Activated CD8-positive, alpha-beta T cell treated with anti-CD3 and anti-CD28 coated beads for 36 hours (primary cell): ENCODE measurements around the gene PSEN1. TPM values are rescaled to one million over a fixed set of nuclear protein-coding genes. Genes with fewer than 3 reads are reported as not detected.
"Not testable (repeated sequence)": the region's sequence is repeated elsewhere in the genome, so short reads cannot be mapped to it uniquely, and the experiment has no call there.

Experiments
- ATAC-seq: fragments of 200-7000 bp; cut with Tn5 transposase; one replicate; pipeline ENCODE4 v1.10.0; 2021; ENCODE audit warnings: mild to moderate bottlenecking, moderate library complexity
- CTCF ChIA-PET: fragments of 350-600 bp; sonication (Branson Sonifier 250); formaldehyde crosslinking; loops from one replicate; lab custom pipeline; 2021; ENCODE audit warnings: antibody characterized with exemption; lab: Charles Lee
- POLR2A ChIA-PET: fragments of 350-600 bp; sonication (Branson Sonifier 250); formaldehyde crosslinking; loops from one replicate; lab custom pipeline; 2021; ENCODE audit warnings: antibody characterized with exemption; lab: Charles Lee
- DNase-seq: peaks from one replicate; pipeline ENCODE4 v3.0.0-alpha.2; 2020
- H3K27ac Mint-ChIP-seq: one replicate; pipeline ENCODE4 v1.8.0; 2021; ENCODE audit warnings: mild to moderate bottlenecking, mixed read lengths
- H3K27me3 Mint-ChIP-seq: one replicate; pipeline ENCODE4 v1.8.0; 2021; ENCODE audit warnings: mixed read lengths
- H3K36me3 Mint-ChIP-seq: one replicate; pipeline ENCODE4 v1.8.0; 2021; ENCODE audit warnings: low read depth, mixed read lengths
- H3K4me1 Mint-ChIP-seq: one replicate; pipeline ENCODE4 v1.8.0; 2021; ENCODE audit warnings: low read depth, mixed read lengths
- H3K4me3 Mint-ChIP-seq: one replicate; pipeline ENCODE4 v1.8.0; 2021; ENCODE audit warnings: mild to moderate bottlenecking, moderate library complexity, mixed read lengths
- H3K9me3 Mint-ChIP-seq: one replicate; pipeline ENCODE4 v1.8.0; 2021; ENCODE audit warnings: mixed read lengths
- intact Hi-C: fragments of 100-400 bp; cut with micrococcal nuclease; formaldehyde crosslinking; loops from one replicate; pipeline ENCODE4 v1.10.0; 2022
- total RNA-seq, 2 experiments: library from RNA; stranded (reverse); gene quantifications; one replicate each; pipeline ENCODE4 v1.2.3, GENCODE V29; 2021
- TF ChIP-seq, protein P1 (sequence below): fragments of 200-600 bp; IDR thresholded peaks from one replicate; pipeline ENCODE4 v1.8.0; 2022; ENCODE audit warnings: antibody characterized with exemption, mild to moderate bottlenecking

The PSEN1 gene
- total RNA-seq, 2 experiments from 2014 or later, result 23.1 to 23.2 TPM

DNA sequence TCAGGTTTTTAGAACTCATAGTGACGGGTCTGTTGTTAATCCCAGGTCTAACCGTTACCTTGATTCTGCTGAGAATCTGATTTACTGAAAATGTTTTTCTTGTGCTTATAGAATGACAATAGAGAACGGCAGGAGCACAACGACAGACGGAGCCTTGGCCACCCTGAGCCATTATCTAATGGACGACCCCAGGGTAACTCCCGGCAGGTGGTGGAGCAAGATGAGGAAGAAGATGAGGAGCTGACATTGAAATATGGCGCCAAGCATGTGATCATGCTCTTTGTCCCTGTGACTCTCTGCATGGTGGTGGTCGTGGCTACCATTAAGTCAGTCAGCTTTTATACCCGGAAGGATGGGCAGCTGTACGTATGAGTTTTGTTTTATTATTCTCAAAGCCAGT is 34.4 kb downstream of the PSEN1 start:
- no peaks in the 10 kb centered on the region for H3K9me3 Mint-ChIP-seq
- ChIA-PET POLR2A (no interaction called here), CTCF (no interaction called here)
- intact Hi-C loops, result no loop called here
- H3K27me3 Mint-ChIP-seq, result no peaks in the 10 kb centered on the region
- DNase-seq (no peak), ATAC-seq (no peak)
- peaks cover 4% of the 10 kb centered on the region for H3K4me1 Mint-ChIP-seq
- H3K4me3 Mint-ChIP-seq, result no peak overlapping the region
- H3K36me3 Mint-ChIP-seq, result peaks cover 23% of the 10 kb centered on the region
- TF ChIP-seq, protein P1, sequence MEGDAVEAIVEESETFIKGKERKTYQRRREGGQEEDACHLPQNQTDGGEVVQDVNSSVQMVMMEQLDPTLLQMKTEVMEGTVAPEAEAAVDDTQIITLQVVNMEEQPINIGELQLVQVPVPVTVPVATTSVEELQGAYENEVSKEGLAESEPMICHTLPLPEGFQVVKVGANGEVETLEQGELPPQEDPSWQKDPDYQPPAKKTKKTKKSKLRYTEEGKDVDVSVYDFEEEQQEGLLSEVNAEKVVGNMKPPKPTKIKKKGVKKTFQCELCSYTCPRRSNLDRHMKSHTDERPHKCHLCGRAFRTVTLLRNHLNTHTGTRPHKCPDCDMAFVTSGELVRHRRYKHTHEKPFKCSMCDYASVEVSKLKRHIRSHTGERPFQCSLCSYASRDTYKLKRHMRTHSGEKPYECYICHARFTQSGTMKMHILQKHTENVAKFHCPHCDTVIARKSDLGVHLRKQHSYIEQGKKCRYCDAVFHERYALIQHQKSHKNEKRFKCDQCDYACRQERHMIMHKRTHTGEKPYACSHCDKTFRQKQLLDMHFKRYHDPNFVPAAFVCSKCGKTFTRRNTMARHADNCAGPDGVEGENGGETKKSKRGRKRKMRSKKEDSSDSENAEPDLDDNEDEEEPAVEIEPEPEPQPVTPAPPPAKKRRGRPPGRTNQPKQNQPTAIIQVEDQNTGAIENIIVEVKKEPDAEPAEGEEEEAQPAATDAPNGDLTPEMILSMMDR, result no peak
- no peak overlapping the region for H3K27ac Mint-ChIP-seq

- no peak for DNase-seq
- H3K36me3 Mint-ChIP-seq, result peaks cover 30% of the 10 kb centered on the region
- no peak overlapping the region for H3K27ac Mint-ChIP-seq
- intact Hi-C loops, result no loop called here
- CTCF ChIA-PET, result interaction anchor here (0.9 to 2.3 kb wide), 16 partner anchors 10 to 321 kb away, joined by 3 to 23 read pairs (median 5); no protein-coding TSS in a partner anchor
- H3K9me3 Mint-ChIP-seq, result no peaks in the 10 kb centered on the region
- no peak overlapping the region for H3K4me3 Mint-ChIP-seq
- H3K4me1 Mint-ChIP-seq, result peaks cover 6% of the 10 kb centered on the region
- H3K27me3 Mint-ChIP-seq, result no peaks in the 10 kb centered on the region
- ATAC-seq, result no peak
- POLR2A ChIA-PET, result no interaction called here
- TF ChIP-seq, protein P1, result no peak
Observed at GRCh38 chr14:73172500-73172899, 36.2 kb downstream of the PSEN1 start.

DNA sequence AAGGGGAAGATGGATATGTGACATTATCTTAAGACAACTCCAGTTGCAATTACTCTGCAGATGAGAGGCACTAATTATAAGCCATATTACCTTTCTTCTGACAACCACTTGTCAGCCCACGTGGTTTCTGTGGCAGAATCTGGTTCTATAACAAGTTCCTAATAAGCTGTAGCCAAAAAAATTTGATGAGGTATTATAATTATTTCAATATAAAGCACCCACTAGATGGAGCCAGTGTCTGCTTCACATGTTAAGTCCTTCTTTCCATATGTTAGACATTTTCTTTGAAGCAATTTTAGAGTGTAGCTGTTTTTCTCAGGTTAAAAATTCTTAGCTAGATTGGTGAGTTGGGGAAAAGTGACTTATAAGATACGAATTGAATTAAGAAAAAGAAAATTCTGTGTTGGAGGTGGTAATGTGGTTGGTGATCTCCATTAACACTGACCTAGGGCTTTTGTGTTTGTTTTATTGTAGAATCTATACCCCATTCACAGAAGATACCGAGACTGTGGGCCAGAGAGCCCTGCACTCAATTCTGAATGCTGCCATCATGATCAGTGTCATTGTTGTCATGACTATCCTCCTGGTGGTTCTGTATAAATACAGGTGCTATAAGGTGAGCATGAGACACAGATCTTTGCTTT is 36.9 kb downstream of the PSEN1 start:
- DNase-seq, result peak; percentile 27

DNA sequence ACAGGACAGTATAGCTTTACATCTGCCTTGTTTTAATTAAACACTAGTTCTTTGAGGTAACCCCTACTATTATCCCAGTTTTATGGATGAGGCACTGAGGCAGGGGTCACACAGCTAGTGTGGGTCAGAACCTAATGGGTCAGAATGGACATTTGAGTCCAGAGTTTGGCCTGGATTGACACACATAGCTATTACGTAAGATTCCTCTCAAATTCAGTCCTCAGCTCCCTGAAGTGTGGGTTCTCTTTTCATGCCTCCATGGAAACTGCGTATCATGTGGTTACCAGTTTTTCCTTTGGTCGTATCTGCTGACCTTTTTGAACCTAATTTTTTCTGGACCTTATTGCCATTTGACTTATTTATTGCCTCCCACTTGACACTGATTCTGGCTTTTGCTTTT is 40.4 kb downstream of the PSEN1 start:
- Mint-ChIP-seq H3K27me3 (no peaks in the 10 kb centered on the region), H3K9me3 (no peaks in the 10 kb centered on the region), H3K36me3 (peaks cover 20% of the 10 kb centered on the region), H3K27ac (no peak overlapping the region), H3K4me1 (peaks cover 6% of the 10 kb centered on the region), H3K4me3 (no peak overlapping the region)
- intact Hi-C loops, result no loop called here
- ChIA-PET POLR2A (no interaction called here), CTCF (interaction anchor here (1.2 kb wide), 1 partner anchor 295 kb away, joined by 3 read pairs; no protein-coding TSS in a partner anchor)
- TF ChIP-seq, protein P1, result no peak
- ATAC-seq (no peak), DNase-seq (no peak)

More for the DNA sequence above, 36.9 kb downstream of the PSEN1 start:
- Mint-ChIP-seq H3K27me3 (no peaks in the 10 kb centered on the region), H3K27ac (no peak overlapping the region), H3K36me3 (peaks cover 30% of the 10 kb centered on the region), H3K4me3 (no peak overlapping the region), H3K4me1 (peaks cover 6% of the 10 kb centered on the region), H3K9me3 (no peaks in the 10 kb centered on the region)
- intact Hi-C loops, result loop anchor here (1.0 kb wide), 1 partner anchor 299 kb away; no protein-coding TSS in a partner anchor
- ChIA-PET CTCF (interaction anchor here (0.6 to 2.3 kb wide), 23 partner anchors 9 to 539 kb away, joined by 3 to 23 read pairs (median 4); partner anchors contain the start of gene ACOT2), POLR2A (no interaction called here)
- ATAC-seq, result peak; percentile 27
- TF ChIP-seq, protein P1, result peak; percentile 66

GRCh38 chr14:73180385-73180805 is 44.1 kb downstream of the PSEN1 start:
- no peaks in the 10 kb centered on the region for H3K9me3 Mint-ChIP-seq
- DNase-seq (no peak), ATAC-seq (no peak)
- peaks cover 2% of the 10 kb centered on the region for H3K4me1 Mint-ChIP-seq
- TF ChIP-seq, protein P1, result no peak
- peaks cover 7% of the 10 kb centered on the region for H3K36me3 Mint-ChIP-seq
- H3K4me3 Mint-ChIP-seq, result no peak overlapping the region
- H3K27me3 Mint-ChIP-seq, result no peaks in the 10 kb centered on the region
- H3K27ac Mint-ChIP-seq, result no peak overlapping the region
- intact Hi-C loops, result no loop called here
- ChIA-PET CTCF (no interaction called here), POLR2A (no interaction called here)

DNA sequence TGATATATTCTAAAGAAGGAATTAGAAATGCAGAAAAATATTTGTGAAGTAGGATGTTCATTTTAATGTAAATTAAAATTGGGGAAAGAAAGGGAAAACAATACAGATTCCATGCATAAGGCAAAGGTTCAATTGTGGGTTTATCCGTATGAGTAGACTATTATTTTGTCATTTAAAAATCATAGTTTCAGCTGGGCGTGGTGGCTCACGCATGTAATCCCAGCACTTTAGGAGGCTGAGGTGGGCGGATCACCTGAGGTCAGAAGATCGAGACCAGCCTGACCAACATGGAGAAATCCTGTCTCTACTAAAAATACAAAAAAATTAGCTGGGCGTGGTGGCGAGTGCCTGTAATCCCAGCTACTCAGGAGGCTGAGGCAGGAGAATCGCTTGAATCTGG is 44.7 kb downstream of the PSEN1 start:
- H3K27me3 Mint-ChIP-seq, H3K4me1 Mint-ChIP-seq, CTCF ChIA-PET, ATAC-seq, POLR2A ChIA-PET, H3K36me3 Mint-ChIP-seq, intact Hi-C loops, H3K27ac Mint-ChIP-seq, DNase-seq, H3K9me3 Mint-ChIP-seq, H3K4me3 Mint-ChIP-seq: not testable (repeated sequence)
